ENCODE data around the gene KIF20A.
"Not testable (repeated sequence)": the region's sequence is repeated elsewhere in the genome, so short reads cannot be mapped to it uniquely, and the experiment has no call there.

KIF20A gene
- 0.36 to 1.0 (median 0.71) reads per million in 4 donors for total RNA-seq

DNA sequence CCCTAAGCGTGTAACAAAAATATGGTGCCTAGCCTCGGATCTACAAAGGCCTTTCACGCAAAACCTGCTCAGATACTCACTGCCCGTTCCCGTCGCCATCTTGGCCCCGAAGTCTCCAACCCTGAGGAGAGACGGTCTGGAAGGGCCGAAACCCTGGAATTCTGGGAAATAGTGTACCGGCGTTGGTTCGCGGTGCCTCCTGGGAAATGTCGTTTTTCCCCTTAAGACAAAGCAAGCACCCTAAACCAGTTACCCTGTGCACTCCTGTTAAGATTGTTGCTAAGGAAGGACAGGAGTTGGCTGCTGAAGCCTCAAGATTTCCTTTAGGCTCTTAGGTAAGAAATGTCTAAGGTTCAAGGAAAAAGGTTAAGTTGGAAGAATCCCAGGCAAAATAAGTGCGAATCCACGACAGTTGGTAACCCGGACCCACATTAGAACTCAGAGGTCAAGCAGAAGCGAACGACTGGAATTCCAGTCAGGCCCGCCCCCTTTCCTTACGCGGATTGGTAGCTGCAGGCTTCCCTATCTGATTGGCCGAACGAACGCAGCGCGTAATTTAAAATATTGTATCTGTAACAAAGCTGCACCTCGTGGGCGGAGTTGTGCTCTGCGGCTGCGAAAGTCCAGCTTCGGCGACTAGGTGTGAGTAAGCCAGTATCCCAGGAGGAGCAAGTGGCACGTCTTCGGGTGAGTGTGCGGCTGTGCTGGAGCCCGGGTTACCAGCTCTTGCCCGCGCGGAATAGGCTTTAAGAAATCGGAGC is at the start of gene KIF20A, which contains the start of gene BRD8:
KIF20A (plus strand) TSS at position 597 of the 761 bp plus-strand sequence. CDS start 569 bp downstream, outside the sequence.
BRD8 (minus strand) TSS at position 115 of the 761 bp plus-strand sequence; CDS start at position 99, 16 bp downstream.
- DNase-seq, result peak; percentile 72 to 94 (median 86)

GRCh38 chr5:138129347-138129746 is 49.6 kb upstream of the KIF20A start:
- no peak for DNase-seq

DNA sequence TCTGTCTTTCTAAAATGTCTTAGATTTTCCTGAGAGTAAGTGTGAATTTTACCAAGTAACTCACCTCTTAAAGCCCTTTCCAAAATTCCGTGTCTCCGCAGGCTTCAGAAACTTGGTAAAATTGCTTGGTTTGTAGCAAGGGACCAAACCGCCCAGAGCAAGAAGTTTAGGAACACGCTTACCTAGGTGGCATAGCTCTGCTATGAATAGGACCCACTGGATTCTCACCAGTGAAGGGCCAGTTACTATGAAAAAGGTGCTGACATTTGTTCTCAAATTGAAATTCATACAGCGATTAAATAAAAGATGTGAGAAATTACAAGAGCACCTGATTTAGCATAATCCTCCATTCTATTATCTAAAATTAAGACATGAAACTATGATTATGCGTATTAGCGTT is 46.4 kb upstream of the KIF20A start:
- DNase-seq, result no peak

DNA sequence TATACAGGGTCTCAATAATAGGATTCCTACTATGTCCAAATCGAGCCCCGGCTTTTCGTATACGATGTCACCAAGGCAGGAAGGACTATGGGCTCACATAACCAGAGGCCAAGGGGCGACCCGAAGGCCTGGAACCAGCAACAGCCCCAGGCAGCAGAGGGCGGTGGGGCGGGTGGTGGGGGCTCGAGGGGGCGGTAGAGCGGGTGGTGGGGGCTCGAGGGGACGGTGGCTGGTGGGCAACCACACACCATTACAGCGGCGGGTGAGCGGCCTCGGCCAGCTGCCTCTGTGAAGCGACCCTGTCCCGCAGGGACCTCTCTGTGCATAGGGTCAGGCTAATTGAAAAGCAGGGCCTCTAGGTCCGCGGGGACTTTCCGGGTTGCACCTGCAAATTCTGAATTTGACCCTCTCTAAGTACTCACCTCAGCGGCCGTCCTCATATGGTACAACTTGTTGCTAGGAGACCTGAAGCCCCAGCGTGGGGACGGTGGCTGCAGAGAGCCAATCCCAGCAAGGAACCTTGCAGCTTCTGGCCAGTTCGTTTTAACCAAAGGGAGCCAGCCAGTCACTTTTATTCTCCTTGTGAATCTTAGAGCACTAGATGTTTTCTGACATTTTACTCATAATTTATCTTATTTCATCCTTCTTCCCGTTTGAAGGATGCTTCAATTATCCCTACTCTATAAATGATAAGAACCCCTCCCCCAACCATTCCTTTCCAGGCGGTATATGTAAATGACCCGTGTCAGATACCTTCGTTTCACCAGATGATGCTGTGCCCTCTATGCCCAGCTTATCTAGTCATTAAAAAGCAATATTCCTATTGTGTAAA is 39.7 kb upstream of the KIF20A start, which contains the start of gene NME5:
NME5 (minus strand) TSS at position 480 of the 832 bp plus-strand sequence. CDS start 648 bp downstream, outside the sequence.
- no peak for DNase-seq

DNA sequence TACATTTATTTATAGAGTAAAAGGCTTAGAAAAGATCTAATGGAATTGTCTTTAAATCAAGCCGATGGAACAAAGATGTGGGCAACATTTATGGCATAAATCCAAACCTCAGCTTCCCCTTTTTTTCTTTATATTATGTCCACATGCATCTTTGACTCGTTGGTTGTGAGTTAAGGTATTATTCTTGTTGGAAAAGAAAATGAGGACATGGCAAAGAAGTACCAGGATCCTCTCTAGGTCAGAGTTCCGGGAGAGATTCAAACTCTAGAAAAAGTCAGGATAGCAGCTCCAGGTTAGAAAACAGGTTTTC is 39.2 kb upstream of the KIF20A start:
- DNase-seq, result no peak

- DNase-seq, result no peak
Observed at GRCh38 chr5:138140268-138140667, 38.6 kb upstream of the KIF20A start.

DNA sequence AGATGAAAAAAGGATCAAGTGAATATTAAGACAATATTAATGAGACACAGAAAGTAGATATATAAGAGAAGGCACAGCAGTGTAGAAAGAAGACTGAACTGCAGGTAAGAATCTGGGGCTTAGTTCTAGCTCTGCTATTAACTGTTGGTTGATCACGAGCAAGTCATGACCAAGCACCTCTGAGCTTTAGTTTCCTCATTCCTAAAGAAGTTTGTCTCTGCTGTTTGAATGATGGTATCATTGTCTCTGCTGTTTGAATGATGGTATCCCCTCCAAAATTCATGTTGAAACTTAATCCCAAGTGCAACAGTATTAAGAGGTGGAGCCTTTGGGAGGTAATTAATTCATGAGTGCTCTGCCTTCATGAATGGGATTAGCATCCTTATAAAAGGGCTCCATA is 37.2 kb upstream of the KIF20A start:
- DNase-seq, result no peak

DNA sequence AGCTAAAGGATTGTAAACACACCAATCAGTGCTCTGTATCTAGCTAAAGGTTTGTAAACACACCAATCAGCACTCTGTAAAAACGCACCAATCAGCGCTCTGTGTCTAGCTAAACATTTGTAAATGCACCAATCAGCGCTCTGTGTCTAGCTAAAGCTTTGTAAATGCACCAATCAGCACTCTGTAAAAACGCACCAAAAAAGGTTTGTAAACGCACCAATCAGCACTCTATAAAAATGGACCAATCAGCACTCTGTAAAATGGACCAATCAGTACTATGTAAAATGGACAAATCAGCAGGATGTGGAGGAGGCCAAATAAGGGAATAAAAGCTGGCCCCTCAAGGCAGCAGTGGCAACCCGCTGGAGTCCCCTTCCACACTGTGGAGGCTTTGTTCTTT is 35.3 kb upstream of the KIF20A start:
- not testable (repeated sequence) for DNase-seq

DNA sequence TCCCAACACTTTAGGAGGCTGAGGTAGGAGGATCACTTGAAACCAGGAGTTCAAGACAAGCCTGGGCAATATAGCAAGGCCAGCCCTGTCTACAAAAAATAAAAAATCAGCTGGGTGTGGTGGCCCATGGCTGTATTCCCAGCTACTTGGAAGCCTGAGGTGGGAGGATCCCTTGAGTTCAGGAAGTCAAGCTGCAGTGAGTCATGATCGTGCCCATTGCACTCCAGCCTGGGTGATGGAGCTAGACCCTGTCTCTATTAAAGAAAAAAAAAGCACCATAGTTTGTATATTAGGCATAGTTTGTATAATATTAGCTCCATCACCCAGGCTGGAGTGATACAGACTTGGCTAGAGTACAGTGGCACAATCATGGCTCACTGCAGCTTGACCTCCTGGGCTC is 30.1 kb upstream of the KIF20A start:
- no peak for DNase-seq

- DNase-seq, result no peak
Observed at GRCh38 chr5:138149530-138149929, 29.4 kb upstream of the KIF20A start.

GRCh38 chr5:138155977-138156376 is 22.9 kb upstream of the KIF20A start:
- not testable (repeated sequence) for DNase-seq

- DNase-seq, result no peak
Observed at GRCh38 chr5:138157626-138158025, 21.3 kb upstream of the KIF20A start.

- DNase-seq, result no peak
Observed at GRCh38 chr5:138159666-138160065, 19.2 kb upstream of the KIF20A start.

GRCh38 chr5:138160706-138161105 is 18.2 kb upstream of the KIF20A start:
- DNase-seq, result no peak

DNA sequence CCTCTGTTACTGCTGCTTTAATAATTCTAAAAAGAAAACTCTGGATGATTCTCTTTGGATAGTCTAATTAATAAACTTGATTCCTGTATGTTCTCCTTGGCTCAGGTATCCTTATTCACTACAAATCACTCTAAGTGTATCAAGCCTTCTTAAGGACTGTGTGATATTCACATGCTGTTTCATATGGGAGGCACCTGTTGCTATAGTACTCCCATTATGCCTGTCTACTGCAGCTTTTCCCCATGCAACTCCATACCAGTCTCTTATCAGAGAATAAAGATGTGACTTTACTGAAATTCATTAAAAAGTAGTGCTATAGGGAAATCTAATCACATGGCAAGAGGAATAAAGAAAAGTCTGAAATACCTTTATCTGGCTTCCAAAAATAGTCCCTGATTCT is 15.2 kb upstream of the KIF20A start:
- no peak for DNase-seq

DNA sequence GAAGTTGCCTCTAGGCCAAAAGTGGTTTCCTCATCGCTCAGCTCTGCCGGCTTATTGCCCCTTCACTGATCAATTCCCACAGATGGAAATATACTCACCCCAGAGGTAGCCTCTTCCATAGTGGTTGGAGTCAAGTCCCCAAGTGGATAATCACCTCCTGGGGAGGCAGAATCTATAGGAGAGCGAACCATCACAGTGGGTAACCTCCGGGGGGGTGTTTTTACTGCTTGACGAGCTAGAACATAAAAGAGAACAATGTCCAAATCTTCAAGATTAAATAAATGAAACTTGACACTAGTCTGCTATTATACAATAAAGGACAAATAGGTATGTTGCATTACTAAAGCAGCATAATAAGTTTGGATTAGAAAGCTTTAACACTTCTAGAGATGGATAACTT is 9.8 kb upstream of the KIF20A start:
- no peak for DNase-seq

DNA sequence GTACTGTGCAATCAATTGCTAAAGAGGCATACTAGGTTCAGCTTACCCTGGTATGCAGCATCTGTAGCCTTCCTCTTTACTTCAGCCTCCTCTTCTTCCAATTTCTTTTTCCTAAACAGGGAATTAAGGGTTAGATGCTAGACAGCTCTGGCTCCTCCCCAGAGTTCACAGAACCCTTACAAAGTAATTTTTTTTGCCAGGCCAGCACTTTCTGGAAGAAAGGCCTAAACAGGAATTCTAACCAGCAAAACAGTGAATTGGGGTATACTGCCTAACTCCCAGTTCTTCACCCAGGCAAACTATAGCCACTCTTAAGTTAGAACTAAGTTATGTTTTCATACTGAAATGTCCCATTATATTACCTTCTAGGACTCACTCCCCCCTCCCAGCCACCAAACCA is 8.6 kb upstream of the KIF20A start:
- no peak for DNase-seq

GRCh38 chr5:138177941-138178515 is 884 bp upstream of the KIF20A start:
- peak in 2 of 5 donors; percentile 10 to 30 for DNase-seq

GRCh38 chr5:138179277-138179857 is 455 bp downstream of the KIF20A start:
- DNase-seq, result peak in 1 of 5 donors; percentile 9

DNA sequence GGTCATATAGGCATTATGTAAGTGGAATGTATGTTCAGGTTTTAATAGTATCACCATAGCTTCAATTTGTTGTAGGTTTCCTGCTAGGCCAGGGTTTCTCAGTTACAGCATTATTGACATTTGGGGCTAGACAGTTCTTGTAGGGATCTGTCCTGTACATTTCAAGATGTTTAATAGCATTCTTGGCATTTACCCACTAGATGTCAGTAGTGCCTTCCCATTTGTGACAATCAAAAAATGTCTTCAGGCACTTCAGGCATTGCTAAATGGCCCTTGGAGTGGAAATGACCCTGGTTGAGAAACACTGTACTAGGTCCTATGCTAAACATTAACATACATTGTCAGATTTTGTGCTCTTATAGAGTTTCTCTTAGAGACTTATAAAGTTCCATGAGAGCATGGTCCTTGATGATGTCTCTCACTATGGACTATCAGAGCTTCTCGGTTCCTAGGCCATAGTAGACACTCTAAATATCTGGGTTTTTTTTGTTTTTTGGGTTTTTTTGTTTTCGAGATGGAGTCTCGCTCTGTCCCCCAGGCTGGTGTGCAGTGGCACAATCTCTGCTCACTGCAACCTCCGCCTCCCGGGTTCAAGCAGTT is 1.4 kb downstream of the KIF20A start:
- peak in 1 of 5 donors; percentile 69 for DNase-seq

- DNase-seq, result no peak
Observed at GRCh38 chr5:138180841-138181240, 1.9 kb downstream of the KIF20A start.

GRCh38 chr5:138182808-138183207 is 3.9 kb downstream of the KIF20A start:
- no peak for DNase-seq
